K562 (cell line): ENCODE measurements around the gene DHX8. TPM values are rescaled to one million over a fixed set of nuclear protein-coding genes. Genes with fewer than 3 reads are reported as not detected.

Experiments
- ATAC-seq: fragments of 200-7000 bp; cut with Tn5 transposase; 3 replicates; pipeline ENCODE4 v1.9.1; 2020; ENCODE audit warnings: moderate library complexity
- BruUV-seq: library from RNA; stranded (reverse); fragments of 400-500 nt; replicated peaks from 2 replicates; lab custom pipeline; 2021; lab: Mats Ljungman, UMichigan
- CTCF ChIA-PET: fragments of 300-600 bp; formaldehyde crosslinking; extraction: SDS; loops from one replicate; lab custom pipeline; 2021; ENCODE audit warnings: low intra/inter-chr PET ratio; lab: Yijun Ruan, JAX
- POLR2A ChIA-PET: fragments of 300-600, 350-650 bp; sonication (Branson Sonifier 250); formaldehyde crosslinking; extraction: SDS; loops from one replicate; lab custom pipeline; 2021; ENCODE audit warnings: antibody characterized with exemption, inconsistent platforms; lab: Yijun Ruan, JAX
- DNase-seq, 4 experiments: peaks; one replicate each; pipeline versions ENCODE4 v3.0.0 to v3.0.0-alpha.2; 2011 to 2018; ENCODE audit warnings: low spot score in 3 of 4, mixed read lengths in 3 of 4; ENCODE audit errors: extremely low read depth in 1 of 4
- FAIRE-seq: peaks from 2 replicates; lab custom pipeline; 2011; peaks lifted over from hg19 to GRCh38; lab: Jason Lieb, UNC
- H2AFZ ChIP-seq: 2 replicates; pipeline ENCODE4 v1.6.0; 2011; ENCODE audit warnings: low read depth, low read length, control low read depth, inconsistent platforms
- H3K27ac ChIP-seq: fragments of 200-600 bp; 3 replicates; pipeline ENCODE4 v1.8.0; 2011; ENCODE audit warnings: low read depth, mild to moderate bottlenecking, control low read depth, inconsistent platforms, low read length, moderate library complexity, mixed read lengths; ENCODE audit errors: extremely low read depth
- H3K27me3 ChIP-seq, 2 experiments: fragments of 300-600 bp in 1 of 2; 2 replicates in 1 of 2; 3 replicates in 1 of 2; pipeline versions ENCODE4 v1.6.0 to v1.8.0; 2011; ENCODE audit warnings: inconsistent platforms in 2 of 2, low read length in 2 of 2, mild to moderate bottlenecking in 1 of 2, mixed read lengths in 1 of 2, moderate library complexity in 1 of 2; ENCODE audit not compliant: control insufficient read depth in 2 of 2, insufficient read depth in 2 of 2
- H3K36me3 ChIP-seq: fragments of 300-600 bp; 3 replicates; pipeline ENCODE4 v1.8.0; 2011; ENCODE audit warnings: mild to moderate bottlenecking, low read length, inconsistent platforms; ENCODE audit not compliant: control insufficient read depth, insufficient read depth
- H3K4me1 ChIP-seq, 2 experiments: fragments of 200-600 bp in 1 of 2; replicated peaks in 1 of 2; 2 replicates in 1 of 2; 3 replicates in 1 of 2; pipeline versions ENCODE4 v1.5.1 to v1.8.0; 2011; ENCODE audit warnings: inconsistent platforms in 2 of 2, low read length in 2 of 2, mild to moderate bottlenecking in 1 of 2, mixed read lengths in 1 of 2, moderate library complexity in 1 of 2; ENCODE audit not compliant: control insufficient read depth in 2 of 2, insufficient read depth in 2 of 2
- H3K4me2 ChIP-seq: 2 replicates; pipeline ENCODE4 v1.6.1; 2011; ENCODE audit warnings: low read length, control low read depth, inconsistent platforms, mixed read lengths; ENCODE audit not compliant: insufficient read depth
- H3K4me3 ChIP-seq: fragments of 200-600 bp; sonication (generic), shearing (Covaris generic); 2 replicates; pipeline ENCODE4 v1.5.1; 2016; ENCODE audit warnings: control low read depth, inconsistent platforms
- H3K79me2 ChIP-seq: fragments of 200-600 bp; 3 replicates; pipeline ENCODE4 v1.8.0; 2011; ENCODE audit warnings: low read length, inconsistent platforms; ENCODE audit not compliant: control insufficient read depth, insufficient read depth
- H3K9ac ChIP-seq, 2 experiments: 2 replicates each; pipeline versions ENCODE4 v1.6.0 to v1.6.1; 2011; ENCODE audit warnings: low read depth in 2 of 2, low read length in 2 of 2, control low read depth in 1 of 2, inconsistent platforms in 1 of 2, mild to moderate bottlenecking in 1 of 2, mixed read lengths in 1 of 2; ENCODE audit not compliant: insufficient read depth in 1 of 2
- H3K9me1 ChIP-seq: one replicate; pipeline ENCODE4 v1.6.0; 2011; ENCODE audit warnings: inconsistent platforms, mild to moderate bottlenecking, low read length, moderate library complexity; ENCODE audit not compliant: control insufficient read depth, insufficient read depth
- H3K9me3 ChIP-seq: replicated peaks from 2 replicates; pipeline ENCODE4 v1.5.1; 2011; ENCODE audit warnings: low read depth, low read length, inconsistent platforms; ENCODE audit not compliant: control insufficient read depth, insufficient read depth
- H4K20me1 ChIP-seq: replicated peaks from 2 replicates; pipeline ENCODE4 v1.6.1; 2011; ENCODE audit warnings: low read length, inconsistent platforms, mixed read lengths; ENCODE audit not compliant: control insufficient read depth, insufficient read depth
- BRCA1 ChIP-seq, 2 experiments: fragments of 450-650 bp in 1 of 2; sonication (generic) in 1 of 2; formaldehyde crosslinking in 1 of 2; IDR thresholded peaks; 2 replicates each; pipeline versions ENCODE4 v1.5.0 to v1.6.1; 2017 to 2020; ENCODE audit warnings: mild to moderate bottlenecking in 1 of 2, missing genetic modification reagents in 1 of 2
- BRD4 ChIP-seq: fragments of 200-600 bp; sonication (generic); IDR thresholded peaks from 2 replicates; pipeline ENCODE4 v1.6.1; 2017; ENCODE audit warnings: inconsistent platforms
- E2F4 ChIP-seq: sonication (generic); formaldehyde crosslinking; IDR thresholded peaks from 2 replicates; pipeline ENCODE4 v1.8.0; 2022; ENCODE audit warnings: mild to moderate bottlenecking, low read depth, missing genetic modification reagents
- E2F5 ChIP-seq: sonication (generic); formaldehyde crosslinking; IDR thresholded peaks from 2 replicates; pipeline ENCODE4 v1.8.0; 2022; ENCODE audit warnings: mild to moderate bottlenecking, missing genetic modification reagents
- EWSR1 ChIP-seq: fragments of 450-650 bp; IDR thresholded peaks from 2 replicates; pipeline ENCODE4 v1.6.1; 2018; ENCODE audit warnings: borderline replicate concordance, mild to moderate bottlenecking, low read depth, moderate library complexity; ENCODE audit not compliant: partially characterized antibody
- HNRNPL ChIP-seq: fragments of 200-400 bp; formaldehyde crosslinking; IDR thresholded peaks from 2 replicates; pipeline ENCODE4 v1.6.1; 2017; ENCODE audit warnings: low read depth, mild to moderate bottlenecking, low read length
- ID3 ChIP-seq, 2 experiments: fragments of 250-450 bp in 1 of 2; fragments of 450-650 bp in 1 of 2; sonication (Bioruptor Pico) in 1 of 2; IDR thresholded peaks; 2 replicates each; pipeline versions ENCODE4 v1.6.1 to v1.8.0; 2016 to 2021; ENCODE audit warnings: mild to moderate bottlenecking in 2 of 2, moderate library complexity in 2 of 2, missing compliant biosample characterization in 1 of 2, missing genetic modification characterization in 1 of 2
- MAFG ChIP-seq: fragments of 450-650 bp; conservative IDR thresholded peaks from 2 replicates; pipeline ENCODE4 v1.6.1; 2016; ENCODE audit warnings: missing genetic modification characterization, missing compliant biosample characterization
- MBD1 ChIP-seq: fragments of 250-450 bp; sonication (Bioruptor Pico); IDR thresholded peaks from 2 replicates; pipeline ENCODE4 v1.8.0; 2022; ENCODE audit warnings: inconsistent platforms
- MCM5 ChIP-seq: fragments of 450-650 bp; IDR thresholded peaks from 2 replicates; pipeline ENCODE4 v1.6.1; 2016; ENCODE audit warnings: low read depth
- MYNN ChIP-seq, 2 experiments: sonication (generic); formaldehyde crosslinking in 1 of 2; IDR thresholded peaks; 2 replicates each; pipeline versions ENCODE4 v1.5.0 to v1.6.1; 2016 to 2020; ENCODE audit warnings: antibody characterized with exemption in 1 of 2, missing genetic modification reagents in 1 of 2
- NR3C1 ChIP-seq: sonication (generic); formaldehyde crosslinking; IDR thresholded peaks from 2 replicates; pipeline ENCODE4 v1.8.1; 2022; ENCODE audit warnings: missing genetic modification reagents
- PML ChIP-seq: IDR thresholded peaks from 2 replicates; pipeline ENCODE4 v1.6.1; 2012; ENCODE audit warnings: low read length, inconsistent platforms
- U2AF1 ChIP-seq: fragments of 200-400 bp; formaldehyde crosslinking; optimal IDR thresholded peaks from 2 replicates; pipeline ENCODE3; 2017; ENCODE audit warnings: mild to moderate bottlenecking, low read depth, low read length, moderate library complexity
- ZKSCAN1 ChIP-seq: fragments of 150-350 bp; IDR thresholded peaks from 2 replicates; pipeline ENCODE4 v1.6.1; 2016; ENCODE audit warnings: low read depth, low read length
- ZNF780A ChIP-seq: fragments of 250-450 bp; sonication (Bioruptor Pico); IDR thresholded peaks from 2 replicates; pipeline ENCODE4 v1.5.0; 2021; ENCODE audit warnings: mild to moderate bottlenecking
- WGBS: fragments of 100-300 bp; shearing (Covaris generic); methylation state at CpG from one replicate; pipeline ENCODE4 v1.1.6; 2016; ENCODE audit warnings: low coverage, mixed read lengths; ENCODE audit not compliant: insufficient coverage; ENCODE audit errors: missing lambda C conversion rate; 5-methylcytosine and 5-hydroxymethylcytosine counted together
- in situ Hi-C: fragments of 300-500 bp; cut with MboI; formaldehyde crosslinking; loops from 4 replicates; pipeline ENCODE4 v1.15.0; 2018; ENCODE audit warnings: inconsistent platforms, mixed read lengths
- intact Hi-C: fragments of 100-400 bp; cut with micrococcal nuclease; formaldehyde crosslinking; loops from 2 replicates; pipeline ENCODE4 v1.14.2; 2022
- polyA plus RNA-seq, 8 experiments: library from polyadenylated mRNA; depleted of rRNA in 4 of 8; stranded (reverse) in 5 of 8; unstranded in 3 of 8; fragments of >200 nt; fragmentation: Nextera tagmentation in 2 of 8; fragmentation: Illumina TruSeq in 1 of 8; extraction: Ambion mirVana in 2 of 8; extraction: Trizol in 1 of 8; gene quantifications; 2 replicates each; pipeline versions ENCODE4 v1.2.1 to v1.2.3, GENCODE V29; 2011 to 2014; ENCODE audit warnings: inconsistent platforms in 1 of 8, missing spikeins in 1 of 8
- total RNA-seq, 7 experiments: library from RNA; depleted of rRNA in 6 of 7; stranded (reverse); fragments of >200 nt in 6 of 7; fragmentation: Illumina TruSeq in 2 of 7; extraction: Trizol in 2 of 7; gene quantifications; 2 replicates each; pipeline versions ENCODE4 v1.2.1 to v1.2.3, GENCODE V29; 2011 to 2021; ENCODE audit warnings: low replicate concordance in 1 of 7

The DHX8 gene
- total and polyA plus RNA-seq, 9 of the 15 experiments (the other 6 are each of a cell fraction or from before 2014, with no cell fraction given): 16.7 to 42.5 (median 25.6) TPM

- no peaks in the 10 kb centered on the region for H3K79me2 ChIP-seq
- in situ Hi-C loops: no loop called here
- H3K4me3 ChIP-seq: no peak overlapping the region
- no peaks in the 10 kb centered on the region for H3K9me3 ChIP-seq
- CTCF ChIA-PET: no interaction called here
- H3K9me1 ChIP-seq: no peaks in the 10 kb centered on the region
- no peaks in the 10 kb centered on the region for H3K36me3 ChIP-seq
- FAIRE-seq (no peak), ATAC-seq (no peak), DNase-seq (no peak)
- no peaks in the 10 kb centered on the region for H3K4me1 ChIP-seq
- no peak overlapping the region for H3K27ac ChIP-seq
- peaks cover 2 to 31% of the 10 kb centered on the region in 2 experiments; a peak in 4 of 5 replicates for H3K27me3 ChIP-seq
- no peak overlapping the region for H3K4me2 ChIP-seq
- intact Hi-C loops: no loop called here
- no TSS peak for BruUV-seq
- WGBS: 0% methylated on average over 1 of the region's 1 CpG
- no peak overlapping the region for H2AFZ ChIP-seq
- POLR2A ChIA-PET: no interaction called here
- no peak overlapping the region for H3K9ac ChIP-seq
- H4K20me1 ChIP-seq: no peaks in the 10 kb centered on the region
- TF ChIP-seq HNRNPL (no peak), NR3C1 (CRISPR knock-in tag) (no peak), MBD1 (CRISPR knock-in tag) (no peak), ZKSCAN1 (no peak), U2AF1 (no peak), E2F5 (CRISPR knock-in tag) (no peak), BRCA1 (IDR thresholded peaks at IDR 0.05) (no peak), BRCA1 (CRISPR knock-in tag; IDR thresholded peaks at IDR 0.05) (no peak), ID3 (CRISPR knock-in tag; IDR thresholded peaks at IDR 0.05) (no peak), ID3 (tag; IDR thresholded peaks at IDR 0.05) (no peak), MAFG (tag) (no peak), MCM5 (no peak), EWSR1 (no peak), ZNF780A (CRISPR knock-in tag) (no peak), PML (no peak), MYNN (IDR thresholded peaks at IDR 0.05) (no peak), MYNN (CRISPR knock-in tag; IDR thresholded peaks at IDR 0.05) (no peak), E2F4 (CRISPR knock-in tag) (no peak), BRD4 (no peak)
These were observed 28.9 kb upstream of the DHX8 start for GRCh38 chr17:43454868-43455267.
